ENCODE results near the gene POU6F2.
"Not testable (repeated sequence)": the region's sequence is repeated elsewhere in the genome, so short reads cannot be mapped to it uniquely, and the experiment has no call there.

- not testable (repeated sequence) for TF ChIP-seq REST, CTCF (IDR thresholded peaks at IDR 0.05)
Measured at GRCh38 chr7:39376881-39377280, 399.2 kb downstream of the POU6F2 start.
